Progenitor cell of endocrine pancreas (in vitro differentiated cells): Measurements from ENCODE around the gene FRAT1. TPM values are rescaled to one million over a fixed set of nuclear protein-coding genes. Genes with fewer than 3 reads are reported as not detected.

Experiments used
- DNase-seq: peaks from one replicate; pipeline ENCODE4 v3.0.0; 2021; ENCODE audit warnings: low spot score; ENCODE audit not compliant: unreplicated experiment
- H3K27ac Mint-ChIP-seq: 2 replicates; pipeline ENCODE4 v1.8.0; 2021; ENCODE audit warnings: mild to moderate bottlenecking, moderate library complexity, mixed read lengths
- H3K27me3 Mint-ChIP-seq: 2 replicates; pipeline ENCODE4 v1.8.0; 2021; ENCODE audit warnings: mixed read lengths
- H3K36me3 Mint-ChIP-seq: 2 replicates; pipeline ENCODE4 v1.8.0; 2022; ENCODE audit warnings: mixed read lengths; ENCODE audit not compliant: insufficient read depth
- H3K4me1 Mint-ChIP-seq: 2 replicates; pipeline ENCODE4 v1.8.0; 2021; ENCODE audit warnings: low read depth, mixed read lengths
- H3K4me3 Mint-ChIP-seq: 2 replicates; pipeline ENCODE4 v1.8.0; 2021; ENCODE audit warnings: low read depth, mild to moderate bottlenecking, moderate library complexity, mixed read lengths
- H3K9me3 Mint-ChIP-seq: 2 replicates; pipeline ENCODE4 v1.8.0; 2021; ENCODE audit warnings: low read depth, mixed read lengths
- total RNA-seq: library from RNA; stranded (reverse); gene quantifications from 2 replicates; pipeline ENCODE4 v1.2.1, GENCODE V29; 2021
- TF ChIP-seq, protein P1 (sequence below): fragments of 200-600 bp; sonication (generic); IDR thresholded peaks from one replicate; pipeline ENCODE4 v1.5.0; 2021; ENCODE audit warnings: antibody characterized with exemption, mild to moderate bottlenecking; ENCODE audit not compliant: unreplicated experiment

The FRAT1 gene
- total RNA-seq, 1 donor from 2014 or later, result 15.7 TPM

DNA sequence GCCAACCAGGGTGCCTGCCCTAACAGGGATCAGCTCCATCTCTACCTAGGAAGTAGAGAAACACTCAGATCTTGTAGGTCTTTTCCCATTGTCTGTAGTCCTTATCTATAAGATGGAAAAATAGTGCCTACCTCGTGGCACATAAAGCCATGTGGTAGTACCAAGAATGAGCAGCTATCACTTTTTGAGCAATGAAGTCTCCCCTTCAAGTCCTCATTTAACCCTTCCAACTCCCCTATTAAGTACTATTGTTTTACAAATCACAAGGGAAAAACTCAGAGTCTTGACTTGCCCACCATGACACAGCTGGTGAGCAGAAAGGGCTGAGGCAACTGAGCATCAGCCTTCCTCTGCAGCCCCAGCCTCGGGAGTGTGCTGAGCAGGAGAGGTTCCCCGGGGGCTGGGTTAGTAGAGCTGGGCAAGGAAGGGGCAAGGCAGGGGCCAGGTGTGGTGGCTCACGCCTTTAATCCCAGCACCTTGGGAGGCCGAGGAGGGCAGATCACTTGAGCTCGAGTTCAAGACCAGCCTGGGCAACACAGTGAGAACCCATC, 12.2 kb downstream of the FRAT1 start:
- TF ChIP-seq, protein P1, sequence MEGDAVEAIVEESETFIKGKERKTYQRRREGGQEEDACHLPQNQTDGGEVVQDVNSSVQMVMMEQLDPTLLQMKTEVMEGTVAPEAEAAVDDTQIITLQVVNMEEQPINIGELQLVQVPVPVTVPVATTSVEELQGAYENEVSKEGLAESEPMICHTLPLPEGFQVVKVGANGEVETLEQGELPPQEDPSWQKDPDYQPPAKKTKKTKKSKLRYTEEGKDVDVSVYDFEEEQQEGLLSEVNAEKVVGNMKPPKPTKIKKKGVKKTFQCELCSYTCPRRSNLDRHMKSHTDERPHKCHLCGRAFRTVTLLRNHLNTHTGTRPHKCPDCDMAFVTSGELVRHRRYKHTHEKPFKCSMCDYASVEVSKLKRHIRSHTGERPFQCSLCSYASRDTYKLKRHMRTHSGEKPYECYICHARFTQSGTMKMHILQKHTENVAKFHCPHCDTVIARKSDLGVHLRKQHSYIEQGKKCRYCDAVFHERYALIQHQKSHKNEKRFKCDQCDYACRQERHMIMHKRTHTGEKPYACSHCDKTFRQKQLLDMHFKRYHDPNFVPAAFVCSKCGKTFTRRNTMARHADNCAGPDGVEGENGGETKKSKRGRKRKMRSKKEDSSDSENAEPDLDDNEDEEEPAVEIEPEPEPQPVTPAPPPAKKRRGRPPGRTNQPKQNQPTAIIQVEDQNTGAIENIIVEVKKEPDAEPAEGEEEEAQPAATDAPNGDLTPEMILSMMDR, result no peak
- H3K4me3 Mint-ChIP-seq, result peak overlapping the region; percentile 86
- no peaks in the 10 kb centered on the region for H3K27me3 Mint-ChIP-seq
- peaks cover 59% of the 10 kb centered on the region for H3K4me1 Mint-ChIP-seq
- no peaks in the 10 kb centered on the region for H3K9me3 Mint-ChIP-seq
- H3K27ac Mint-ChIP-seq, result peak overlapping the region; percentile 80
- H3K36me3 Mint-ChIP-seq, result peaks cover 6% of the 10 kb centered on the region
- no peak for DNase-seq

GRCh38 chr10:97332591-97333350, 13.7 kb downstream of the FRAT1 start:
- Mint-ChIP-seq H3K36me3 (peaks cover 6% of the 10 kb centered on the region), H3K27ac (peak overlapping the region; percentile 96), H3K27me3 (no peaks in the 10 kb centered on the region), H3K4me1 (peaks cover 62% of the 10 kb centered on the region), H3K9me3 (no peaks in the 10 kb centered on the region), H3K4me3 (peak overlapping the region; percentile 86)
- TF ChIP-seq, protein P1, result peak; percentile 13
- no peak for DNase-seq

GRCh38 chr10:97333351-97333600, 14.2 kb downstream of the FRAT1 start:
- Mint-ChIP-seq H3K4me3 (peak overlapping the region; percentile 86), H3K27ac (peak overlapping the region; percentile 96), H3K36me3 (peaks cover 6% of the 10 kb centered on the region), H3K4me1 (peaks cover 59% of the 10 kb centered on the region), H3K27me3 (no peaks in the 10 kb centered on the region), H3K9me3 (no peaks in the 10 kb centered on the region)
- DNase-seq, result no peak
- TF ChIP-seq, protein P1, result peak; percentile 24

GRCh38 chr10:97333601-97334369, 14.7 kb downstream of the FRAT1 start:
- H3K27ac Mint-ChIP-seq, result peak overlapping the region; percentile 96
- no peaks in the 10 kb centered on the region for H3K27me3 Mint-ChIP-seq
- TF ChIP-seq, protein P1, result no peak
- no peaks in the 10 kb centered on the region for H3K9me3 Mint-ChIP-seq
- no peak for DNase-seq
- peak overlapping the region; percentile 86 for H3K4me3 Mint-ChIP-seq
- peaks cover 6% of the 10 kb centered on the region for H3K36me3 Mint-ChIP-seq
- peaks cover 54% of the 10 kb centered on the region for H3K4me1 Mint-ChIP-seq

- DNase-seq, result peak; percentile 82
- TF ChIP-seq, protein P1, result no peak
- peaks cover 46% of the 10 kb centered on the region for H3K4me1 Mint-ChIP-seq
- peak within 1 kb of the TSS; percentile 86 for H3K4me3 Mint-ChIP-seq
- H3K36me3 Mint-ChIP-seq, result peaks cover 6% of the 10 kb centered on the region
- peak within 1 kb of the TSS; percentile 98 for H3K27ac Mint-ChIP-seq
- no peaks in the 10 kb centered on the region for H3K27me3 Mint-ChIP-seq
- H3K9me3 Mint-ChIP-seq, result no peaks in the 10 kb centered on the region
Observed at GRCh38 chr10:97334370-97335175, 15.5 kb downstream of the FRAT1 start, which contains the start of gene FRAT2. TSS of gene FRAT2 (minus strand) at chr10:97334729. CDS start at chr10:97334572, 157 bp downstream.
